Adipose tissue (tissue), 3 donors: ENCODE results near the gene INSRR. TPM values are rescaled to one million over a fixed set of nuclear protein-coding genes. Genes with fewer than 3 reads are reported as not detected.

Experiments used
- H3K27ac ChIP-seq: one replicate; pipeline ENCODE4 v1.5.1; 2013; ENCODE audit warnings: low read depth, low read length
- WGBS, 3 donors: extraction: QIAGEN DNeasy Blood & Tissue Kit; methylation state at CpG; one replicate each; pipeline ENCODE4 v1.1.7; 2013; 5-methylcytosine and 5-hydroxymethylcytosine counted together
- polyA plus RNA-seq, 3 donors: library from polyadenylated mRNA; stranded (reverse); fragments of 200-250 nt; gene quantifications; one replicate each; pipeline ENCODE4 v1.2.3, GENCODE V29; 2013
- donor health status: healthy with polysubstance abuse.
- donor health status: Bipolar disorder and iron deficiency.
- donor health status: healthy.

The INSRR gene
- polyA plus RNA-seq, 3 donors = 0.07 to 0.39 (median 0.11) TPM

- WGBS, 3 donors = 43 to 82% (median 68%) methylated on average over 5 of the region's 5 CpGs
- no peak overlapping the region for H3K27ac ChIP-seq
These were observed 21.6 kb upstream of the INSRR start for GRCh38 chr1:156880473-156880872.

- no peak overlapping the region for H3K27ac ChIP-seq
- 89 to 91% (median 90%) methylated on average over 20 to 21 of the region's 21 CpGs for whole genome bisulfite sequencing, 3 donors
These were observed 21.0 kb upstream of the INSRR start for GRCh38 chr1:156879876-156880275.

GRCh38 chr1:156877433-156878170 lies 18.7 kb upstream of the INSRR start:
- 82 to 87% (median 83%) methylated on average over 5 of the region's 5 CpGs for WGBS, 3 donors
- H3K27ac ChIP-seq = no peak overlapping the region

GRCh38 chr1:156876281-156876680 lies 17.4 kb upstream of the INSRR start:
- H3K27ac ChIP-seq = no peak overlapping the region
- 36 to 55% (median 50%) methylated on average over 19 to 21 of the region's 21 CpGs for WGBS, 3 donors

GRCh38 chr1:156875341-156875615 lies 16.4 kb upstream of the INSRR start:
- WGBS, 3 donors = 68 to 81% (median 74%) methylated on average over 5 of the region's 5 CpGs

GRCh38 chr1:156874572-156875340 lies 15.8 kb upstream of the INSRR start:
- H3K27ac ChIP-seq = no peak overlapping the region
- WGBS, 3 donors = 79 to 83% (median 81%) methylated on average over 16 of the region's 16 CpGs

More at GRCh38 chr1:156875341-156875615, 16.4 kb upstream of the INSRR start:
- H3K27ac ChIP-seq = no peak overlapping the region

- H3K27ac ChIP-seq = no peak overlapping the region
- WGBS, 3 donors = 82 to 93% (median 89%) methylated on average over 5 of the region's 5 CpGs
These were observed 15.2 kb upstream of the INSRR start for GRCh38 chr1:156874142-156874541.

GRCh38 chr1:156873659-156874058 lies 14.7 kb upstream of the INSRR start:
- no peak overlapping the region for H3K27ac ChIP-seq
- 94 to 96% (median 94%) methylated on average over 18 of the region's 18 CpGs for WGBS, 3 donors

GRCh38 chr1:156869455-156869854 lies 10.5 kb upstream of the INSRR start:
- no peak overlapping the region for H3K27ac ChIP-seq
- WGBS, 3 donors = 73 to 95% (median 93%) methylated on average over 9 of the region's 9 CpGs

GRCh38 chr1:156868341-156868740 lies 9.4 kb upstream of the INSRR start:
- no peak overlapping the region for H3K27ac ChIP-seq
- WGBS, 3 donors = 58 to 82% (median 79%) methylated on average over 13 of the region's 13 CpGs

GRCh38 chr1:156866249-156866909 lies 7.5 kb upstream of the INSRR start:
- no peak overlapping the region for H3K27ac ChIP-seq
- 44 to 56% (median 47%) methylated on average over 11 to 12 of the region's 12 CpGs for WGBS, 3 donors

GRCh38 chr1:156865865-156866248 lies 6.9 kb upstream of the INSRR start:
- no peak overlapping the region for H3K27ac ChIP-seq
- 78 to 90% (median 87%) methylated on average over 4 of the region's 4 CpGs for WGBS, 3 donors

- 80 to 83% (median 82%) methylated on average over 9 of the region's 9 CpGs for WGBS, 3 donors
These were observed 6.3 kb upstream of the INSRR start for GRCh38 chr1:156865258-156865657.

GRCh38 chr1:156864796-156865195 lies 5.9 kb upstream of the INSRR start:
- no peak overlapping the region for H3K27ac ChIP-seq
- WGBS, 3 donors = 77 to 88% (median 78%) methylated on average over 4 of the region's 4 CpGs

More at GRCh38 chr1:156865258-156865657, 6.3 kb upstream of the INSRR start:
- H3K27ac ChIP-seq = no peak overlapping the region

GRCh38 chr1:156863631-156864030 lies 4.7 kb upstream of the INSRR start:
- H3K27ac ChIP-seq = no peak overlapping the region
- 80 to 87% (median 80%) methylated on average over 7 of the region's 7 CpGs for WGBS, 3 donors

- H3K27ac ChIP-seq = no peak overlapping the region
- WGBS, 3 donors = 66 to 85% (median 72%) methylated on average over 10 of the region's 10 CpGs
These were observed 4.2 kb upstream of the INSRR start for GRCh38 chr1:156862997-156863599.

GRCh38 chr1:156862584-156862983 lies 3.7 kb upstream of the INSRR start:
- WGBS, 3 donors = 70 to 92% (median 82%) methylated on average over 6 of the region's 6 CpGs
- H3K27ac ChIP-seq = no peak overlapping the region

GRCh38 chr1:156860628-156861423 lies 1.9 kb upstream of the INSRR start, which contains the start of gene NTRK1:
NTRK1 (plus strand) TSS chr1:156860865; CDS start chr1:156860935, 70 bp downstream.
- WGBS, 3 donors = 5% methylated on average over 43 to 69 of the region's 69 CpGs
- no peak within 1 kb of the TSS for H3K27ac ChIP-seq
